COR-L47 (cell line): ENCODE results near the gene LYPLA2.

ENCODE experiments used
- DNase-seq: peaks from one replicate; lab custom pipeline; 2025; lab: John Stamatoyannopoulos, UW

Gene LYPLA2

DNA sequence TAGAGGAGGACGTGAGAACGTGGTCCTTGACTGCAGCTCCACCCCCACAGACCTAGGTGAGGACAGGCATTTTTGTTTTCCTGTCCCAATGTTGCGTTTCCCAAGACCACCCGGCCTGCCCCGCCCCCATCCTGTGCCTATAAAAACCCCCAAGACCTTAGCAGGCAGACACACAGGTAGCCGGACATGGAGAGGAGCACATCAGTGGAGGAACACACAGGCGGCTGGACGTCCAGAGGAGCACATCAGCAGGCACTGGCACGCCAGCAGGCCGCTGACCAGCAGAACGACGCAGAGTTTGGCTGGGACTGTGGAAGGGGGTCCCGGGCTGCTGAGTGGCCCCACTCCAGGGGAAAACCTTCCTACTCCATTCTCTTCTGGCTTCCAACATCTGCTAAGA, 47.0 kb downstream of the LYPLA2 start:
- no peak for DNase-seq

GRCh38 chr1:23838401-23838866, 47.5 kb downstream of the LYPLA2 start:
- DNase-seq, result no peak

- no peak for DNase-seq
Measured at GRCh38 chr1:23843644-23844043, 52.7 kb downstream of the LYPLA2 start.
